Tibial nerve (tissue), 3 donors: Measurements from ENCODE around the gene TXK.

Source experiments
- CTCF ChIP-seq, 5 experiments: fragments of 200-600 bp in 3 of 5; fragments of 450-650 bp in 2 of 5; sonication (generic) in 3 of 5; IDR thresholded peaks; one replicate each; pipeline ENCODE4 v1.5.1; 2016 to 2019; ENCODE audit warnings: antibody characterized with exemption in 5 of 5, mild to moderate bottlenecking in 3 of 5, moderate library complexity in 2 of 5
- POLR2A ChIP-seq, 2 donors: fragments of 450-650 bp; IDR thresholded peaks; one replicate each; pipeline ENCODE4 v1.6.1; 2017; ENCODE audit warnings: antibody characterized with exemption in 2 of 2, mild to moderate bottlenecking in 2 of 2, moderate library complexity in 2 of 2

DNA sequence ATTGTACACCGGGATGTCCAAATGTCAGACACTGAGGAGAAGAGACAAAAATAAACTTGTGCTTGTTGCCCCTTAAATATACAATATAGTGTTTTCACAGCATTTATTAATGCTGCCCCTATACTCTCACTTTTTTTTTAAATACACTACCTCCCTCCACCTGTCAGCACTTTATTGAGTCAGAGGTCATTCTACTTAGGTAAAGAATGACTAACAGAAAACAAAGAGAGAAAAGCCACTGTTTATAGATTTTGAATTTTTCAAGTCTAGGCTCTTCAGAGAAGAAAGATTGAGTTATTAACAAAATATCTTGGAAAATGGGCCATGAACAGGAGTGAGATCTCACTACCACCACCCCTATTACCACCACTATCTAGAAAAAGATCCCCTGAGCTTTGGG lies 59.4 kb downstream of the TXK start:
- TF ChIP-seq CTCF (IDR thresholded peaks at IDR 0.05) (no peak), POLR2A (IDR thresholded peaks at IDR 0.05) (no peak)
